Measurements from ENCODE around the gene IFT27.

GRCh38 chr22:36775964-36776669 lies at the start of gene IFT27:
- TF ChIP-seq CTCF (IDR thresholded peaks at IDR 0.05; ENCODE audit: low read depth, low read length) (no peak), POLR2A (IDR thresholded peaks at IDR 0.05; ENCODE audit: extremely low read depth, insufficient read length) (no peak), MAX (IDR thresholded peaks at IDR 0.05; ENCODE audit: low read depth, low read length) (no peak), MYC (IDR thresholded peaks at IDR 0.05; ENCODE audit: low read depth, low read length) (no peak)
